BJ (cell line): ENCODE data around the gene MGAT3. TPM values are rescaled to one million over a fixed set of nuclear protein-coding genes. Genes with fewer than 3 reads are reported as not detected.

Source experiments
- CTCF ChIA-PET: fragments of 350-600 bp; formaldehyde crosslinking; extraction: SDS; loops from one replicate; lab custom pipeline; 2021; ENCODE audit warnings: antibody characterized with exemption, inconsistent platforms; lab: Yijun Ruan, JAX
- POLR2A ChIA-PET: fragments of 300-600 bp; sonication (Branson Sonifier 250); formaldehyde crosslinking; extraction: SDS; loops from one replicate; lab custom pipeline; 2021; ENCODE audit warnings: antibody characterized with exemption; lab: Charles Lee
- DNase-seq: peaks from one replicate; pipeline ENCODE4 v3.0.0-alpha.2; 2011; ENCODE audit warnings: low read depth
- H3K27me3 ChIP-seq: 2 replicates; pipeline ENCODE4 v1.6.0; 2011; ENCODE audit warnings: low read length; ENCODE audit not compliant: control insufficient read depth, insufficient read depth
- H3K36me3 ChIP-seq: 2 replicates; pipeline ENCODE4 v1.5.1; 2011; ENCODE audit warnings: low read length; ENCODE audit not compliant: control insufficient read depth, insufficient read depth
- H3K4me3 ChIP-seq: 2 replicates; pipeline ENCODE4 v1.5.1; 2011; ENCODE audit warnings: low read depth, mild to moderate bottlenecking, control low read depth, low read length
- CTCF ChIP-seq: IDR thresholded peaks from 2 replicates; pipeline ENCODE4 v1.5.1; 2011; ENCODE audit warnings: low read depth, mild to moderate bottlenecking, control low read depth, inconsistent platforms, low read length, moderate library complexity; ENCODE audit not compliant: insufficient read depth
- polyA plus RNA-seq: library from polyadenylated mRNA; depleted of rRNA; stranded (reverse); fragments of >200 nt; gene quantifications from 2 replicates; pipeline ENCODE4 v1.2.3, GENCODE V29; 2011

Gene MGAT3
- polyA plus RNA-seq, 1 experiment, result 0.53 TPM

- TF ChIP-seq CTCF, result no peak
- CTCF ChIA-PET, result interaction anchor here (0.6 to 3.0 kb wide), 12 partner anchors 8 to 826 kb away, joined by 3 to 9 read pairs (median 4); no protein-coding TSS in a partner anchor
- Histone ChIP-seq H3K27me3 (no peaks in the 10 kb centered on the region), H3K4me3 (peak overlapping the region; percentile 88), H3K36me3 (peaks cover 23% of the 10 kb centered on the region)
- DNase-seq, result no peak
- POLR2A ChIA-PET, result interaction anchor here (0.6 to 1.3 kb wide), 4 partner anchors 20 to 655 kb away, joined by 3 to 5 read pairs (median 4); partner anchors contain the start of genes MIEF1 and TNRC6B
These were observed 65.9 kb downstream of the MGAT3 start for GRCh38 chr22:39522567-39523300.

- Histone ChIP-seq H3K36me3 (peaks cover 29% of the 10 kb centered on the region), H3K27me3 (no peaks in the 10 kb centered on the region), H3K4me3 (no peak overlapping the region)
- ChIA-PET POLR2A (interaction anchor here (0.6 to 1.3 kb wide), 6 partner anchors 23 to 653 kb away, joined by 3 to 5 read pairs (median 4); partner anchors contain the start of gene TNRC6B), CTCF (interaction anchor here (0.8 to 3.0 kb wide), 6 partner anchors 10 to 513 kb away, joined by 3 to 12 read pairs (median 6); no protein-coding TSS in a partner anchor)
- no peak for DNase-seq
- no peak for TF ChIP-seq CTCF
These were observed 67.4 kb downstream of the MGAT3 start for GRCh38 chr22:39524089-39524752.

- Histone ChIP-seq H3K27me3 (no peaks in the 10 kb centered on the region), H3K36me3 (peaks cover 35% of the 10 kb centered on the region), H3K4me3 (no peak overlapping the region)
- no peak for TF ChIP-seq CTCF
- DNase-seq, result no peak
- ChIA-PET POLR2A (interaction anchor here (0.5 kb wide), 1 partner anchor 1594 kb away, joined by 5 read pairs; no protein-coding TSS in a partner anchor), CTCF (interaction anchor here (0.8 to 3.0 kb wide), 5 partner anchors 11 to 512 kb away, joined by 3 to 12 read pairs (median 9); no protein-coding TSS in a partner anchor)
These were observed 68.2 kb downstream of the MGAT3 start for GRCh38 chr22:39524753-39525657.

GRCh38 chr22:39525658-39525975, 68.8 kb downstream of the MGAT3 start:
- Histone ChIP-seq H3K27me3 (no peaks in the 10 kb centered on the region), H3K36me3 (peaks cover 35% of the 10 kb centered on the region), H3K4me3 (no peak overlapping the region)
- ChIA-PET POLR2A (interaction anchor here (0.5 kb wide), 1 partner anchor 1594 kb away, joined by 5 read pairs; no protein-coding TSS in a partner anchor), CTCF (interaction anchor here (1.6 to 3.0 kb wide), 3 partner anchors 29 to 214 kb away, joined by 4 to 12 read pairs (median 11); no protein-coding TSS in a partner anchor)
- DNase-seq, result no peak
- TF ChIP-seq CTCF, result no peak
